ENCODE data around the gene PACRGL. TPM values are rescaled to one million over a fixed set of nuclear protein-coding genes. Genes with fewer than 3 reads are reported as not detected.
"Not testable (repeated sequence)": the region's sequence is repeated elsewhere in the genome, so short reads cannot be mapped to it uniquely, and the experiment has no call there.

Gene PACRGL
- total RNA-seq, 2 donors from 2014 or later, result 31.7 to 35.0 TPM

DNA sequence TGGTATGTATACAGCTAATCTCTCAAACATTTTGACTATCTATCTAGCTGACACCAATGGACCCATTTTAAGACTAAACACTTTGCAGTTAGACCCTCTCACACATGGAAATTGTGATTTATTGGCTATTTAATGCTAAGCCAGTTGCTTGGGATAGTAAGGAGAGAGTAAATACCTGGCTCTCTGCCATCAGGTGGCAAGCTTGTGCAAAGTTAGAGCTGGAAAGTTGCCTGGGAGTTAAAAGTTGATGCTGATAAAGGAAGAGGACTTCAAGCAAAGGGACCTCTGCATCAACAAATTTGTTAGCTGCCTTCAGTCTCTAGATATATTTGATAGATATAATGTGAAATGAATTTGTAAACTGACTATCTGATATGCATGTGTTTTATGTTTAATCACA, 61.1 kb downstream of the PACRGL start:
- DNase-seq (ENCODE audit: low spot score), result peak; percentile 29
- Histone ChIP-seq H3K27ac (no peak overlapping the region), H3K4me3 (no peak overlapping the region), H3K4me1 (replicated peaks) (no peaks in the 10 kb centered on the region), H3K9me3 (no peaks in the 10 kb centered on the region), H3K27me3 (replicated peaks; ENCODE audit: insufficient read depth) (no peaks in the 10 kb centered on the region), H3K36me3 (no peaks in the 10 kb centered on the region)
- intact Hi-C loops (cut with DNase I), result no loop called here
- no peak for TF ChIP-seq POLR2AphosphoS5 (IDR thresholded peaks at IDR 0.05)
- no peak for TF ChIP-seq POLR2A (IDR thresholded peaks at IDR 0.05)
- TF ChIP-seq, protein P1, sequence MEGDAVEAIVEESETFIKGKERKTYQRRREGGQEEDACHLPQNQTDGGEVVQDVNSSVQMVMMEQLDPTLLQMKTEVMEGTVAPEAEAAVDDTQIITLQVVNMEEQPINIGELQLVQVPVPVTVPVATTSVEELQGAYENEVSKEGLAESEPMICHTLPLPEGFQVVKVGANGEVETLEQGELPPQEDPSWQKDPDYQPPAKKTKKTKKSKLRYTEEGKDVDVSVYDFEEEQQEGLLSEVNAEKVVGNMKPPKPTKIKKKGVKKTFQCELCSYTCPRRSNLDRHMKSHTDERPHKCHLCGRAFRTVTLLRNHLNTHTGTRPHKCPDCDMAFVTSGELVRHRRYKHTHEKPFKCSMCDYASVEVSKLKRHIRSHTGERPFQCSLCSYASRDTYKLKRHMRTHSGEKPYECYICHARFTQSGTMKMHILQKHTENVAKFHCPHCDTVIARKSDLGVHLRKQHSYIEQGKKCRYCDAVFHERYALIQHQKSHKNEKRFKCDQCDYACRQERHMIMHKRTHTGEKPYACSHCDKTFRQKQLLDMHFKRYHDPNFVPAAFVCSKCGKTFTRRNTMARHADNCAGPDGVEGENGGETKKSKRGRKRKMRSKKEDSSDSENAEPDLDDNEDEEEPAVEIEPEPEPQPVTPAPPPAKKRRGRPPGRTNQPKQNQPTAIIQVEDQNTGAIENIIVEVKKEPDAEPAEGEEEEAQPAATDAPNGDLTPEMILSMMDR (IDR thresholded peaks at IDR 0.05), result no peak

DNA sequence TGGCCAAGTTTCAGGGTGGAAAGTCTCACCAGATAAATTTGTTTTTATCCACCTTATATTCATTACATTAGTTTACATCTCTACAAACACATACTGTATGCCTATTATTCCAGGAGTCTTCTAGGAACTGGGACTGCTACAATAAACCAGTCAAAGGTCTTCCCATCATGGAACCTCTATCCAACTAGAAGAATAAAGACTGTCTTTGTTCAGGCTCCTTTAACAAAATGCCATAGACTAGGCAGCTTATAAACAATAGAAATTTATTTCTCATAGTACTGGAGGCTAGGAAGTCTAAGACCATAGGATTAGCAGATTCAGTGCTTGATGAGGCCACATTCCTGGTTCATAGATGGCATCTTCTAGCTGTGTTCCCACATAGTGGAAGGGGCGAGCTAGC, 61.6 kb downstream of the PACRGL start:
- H3K4me3 ChIP-seq, result no peak overlapping the region
- H3K4me1 ChIP-seq (replicated peaks), result no peaks in the 10 kb centered on the region
- DNase-seq (ENCODE audit: low spot score), result no peak
- intact Hi-C loops (cut with DNase I), result no loop called here
- 93% methylated on average over 1 of the region's 1 CpG for WGBS
- no peaks in the 10 kb centered on the region for H3K36me3 ChIP-seq
- TF ChIP-seq, protein P1 (IDR thresholded peaks at IDR 0.05), result no peak
- no peak for TF ChIP-seq POLR2AphosphoS5 (IDR thresholded peaks at IDR 0.05)
- TF ChIP-seq POLR2A (IDR thresholded peaks at IDR 0.05), result no peak
- no peak overlapping the region for H3K27ac ChIP-seq
- H3K27me3 ChIP-seq (replicated peaks; ENCODE audit: insufficient read depth), result no peaks in the 10 kb centered on the region
- no peaks in the 10 kb centered on the region for H3K9me3 ChIP-seq

DNA sequence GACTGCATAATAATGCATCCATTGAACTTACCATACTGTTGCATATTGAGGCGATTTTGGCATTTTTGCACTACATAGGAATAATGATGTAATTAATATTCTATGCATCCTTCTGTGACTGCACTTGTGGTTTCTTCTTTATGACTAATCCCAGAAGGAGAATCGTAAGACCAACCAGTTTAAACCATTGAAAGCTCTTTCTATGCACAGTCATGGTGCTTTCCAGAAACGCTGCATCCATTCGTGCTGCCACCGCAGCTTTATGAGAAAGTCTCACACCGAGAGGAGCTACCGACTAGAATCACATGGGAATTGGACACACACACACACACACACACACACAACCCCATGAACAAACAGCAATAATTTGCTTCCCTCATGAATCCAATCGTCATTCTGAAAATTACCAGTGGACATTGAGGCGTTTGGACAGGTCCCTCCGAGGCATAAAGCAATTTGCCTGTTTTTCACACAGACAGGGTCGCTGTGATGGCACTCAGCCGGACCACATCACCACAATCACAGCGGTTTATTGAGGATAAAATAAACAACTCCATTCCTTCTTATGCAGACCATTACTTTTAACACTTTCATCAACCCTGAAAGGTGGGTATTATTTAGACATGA, 64.2 kb downstream of the PACRGL start:
- H3K9me3 ChIP-seq, result no peaks in the 10 kb centered on the region
- no peak for DNase-seq (ENCODE audit: low spot score)
- H3K27me3 ChIP-seq (replicated peaks; ENCODE audit: insufficient read depth), result no peaks in the 10 kb centered on the region
- 49% methylated on average over 13 of the region's 13 CpGs for WGBS
- no peak overlapping the region for H3K4me3 ChIP-seq
- no peaks in the 10 kb centered on the region for H3K4me1 ChIP-seq (replicated peaks)
- TF ChIP-seq POLR2A (IDR thresholded peaks at IDR 0.05), result no peak
- no peak overlapping the region for H3K27ac ChIP-seq
- H3K36me3 ChIP-seq, result no peaks in the 10 kb centered on the region
- intact Hi-C loops (cut with DNase I), result no loop called here

DNA sequence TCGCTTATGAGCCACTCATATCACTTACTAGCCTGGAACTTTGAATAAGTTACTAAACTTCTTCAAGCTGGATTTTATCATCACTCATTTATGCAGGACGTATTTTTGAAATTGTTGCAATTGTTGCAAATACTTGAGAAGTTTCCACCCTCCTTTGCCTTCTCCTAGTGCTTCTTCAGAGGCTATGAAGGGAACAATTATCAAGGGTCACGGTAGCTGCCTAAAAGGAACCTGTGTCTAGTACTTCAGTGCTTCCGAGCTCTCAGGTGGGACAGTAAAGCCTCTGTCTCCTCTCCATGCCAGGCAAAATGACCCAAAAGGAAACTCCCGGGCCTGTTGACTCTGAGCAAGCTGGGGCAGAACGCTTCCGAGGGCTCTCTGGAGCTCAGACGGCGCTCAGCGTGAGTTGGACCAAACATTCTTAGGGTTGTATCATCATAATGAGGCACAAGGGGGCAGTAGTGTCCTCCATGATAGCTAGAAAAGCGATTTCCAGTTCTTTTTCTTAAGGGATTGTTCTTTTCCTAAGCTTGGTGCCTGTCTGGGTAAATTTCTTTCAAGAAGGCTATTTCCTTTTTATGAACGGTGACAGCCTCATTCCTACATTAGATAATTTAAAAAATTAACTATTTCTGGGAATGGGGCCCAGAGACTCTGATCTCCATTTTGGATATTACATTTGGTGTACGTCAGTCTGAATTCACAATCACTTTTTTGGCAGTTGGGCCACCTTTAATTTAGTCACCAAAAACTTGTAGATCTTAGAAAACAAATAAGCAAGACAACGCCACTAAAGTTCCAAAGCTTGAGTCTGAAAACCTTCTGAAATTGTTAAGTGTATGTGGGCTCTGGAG, 73.1 kb downstream of the PACRGL start:
- intact Hi-C loops (cut with DNase I), result loop anchor here (5.0 to 10.0 kb wide), 3 partner anchors 361 to 991 kb away; no protein-coding TSS in a partner anchor
- Histone ChIP-seq H3K4me3 (no peak overlapping the region), H3K27me3 (replicated peaks; ENCODE audit: insufficient read depth) (no peaks in the 10 kb centered on the region), H3K36me3 (no peaks in the 10 kb centered on the region), H3K27ac (no peak overlapping the region), H3K4me1 (replicated peaks) (no peaks in the 10 kb centered on the region), H3K9me3 (no peaks in the 10 kb centered on the region)
- DNase-seq (ENCODE audit: low spot score), result peak; percentile 60
- TF ChIP-seq, protein P1 (IDR thresholded peaks at IDR 0.05), result peak; percentile 47 to 69 (median 60)
- no peak for TF ChIP-seq POLR2AphosphoS5 (IDR thresholded peaks at IDR 0.05)
- WGBS, result 25% methylated on average over 14 of the region's 14 CpGs

DNA sequence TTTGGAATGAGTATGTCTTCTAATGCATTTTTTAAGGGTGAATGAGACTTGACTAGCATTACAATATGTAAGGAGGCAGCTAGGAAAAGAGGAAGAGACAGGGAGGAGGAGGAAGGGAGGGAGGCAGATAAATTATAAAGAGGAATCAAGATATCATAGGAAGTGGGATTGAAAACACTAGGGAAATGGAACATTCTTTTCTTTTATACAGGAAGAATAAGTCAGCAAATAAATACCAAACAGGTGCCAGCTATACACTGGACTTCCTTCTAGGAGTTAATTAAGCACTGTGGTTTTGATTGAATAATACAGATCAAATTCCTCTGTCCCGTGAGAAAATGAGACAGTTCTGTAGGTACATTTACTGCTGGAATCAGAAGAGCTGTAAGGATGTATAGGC, 78.6 kb downstream of the PACRGL start:
- DNase-seq (ENCODE audit: low spot score), result no peak
- Histone ChIP-seq H3K4me1 (replicated peaks) (no peaks in the 10 kb centered on the region), H3K36me3 (no peaks in the 10 kb centered on the region), H3K9me3 (no peaks in the 10 kb centered on the region), H3K27ac (no peak overlapping the region), H3K4me3 (no peak overlapping the region), H3K27me3 (replicated peaks; ENCODE audit: insufficient read depth) (no peaks in the 10 kb centered on the region)
- intact Hi-C loops (cut with DNase I), result loop anchor here (10.0 kb wide), 2 partner anchors 356 to 986 kb away; no protein-coding TSS in a partner anchor
- WGBS, result 44% methylated on average over 1 of the region's 1 CpG
- TF ChIP-seq POLR2AphosphoS5 (IDR thresholded peaks at IDR 0.05), result no peak
- no peak for TF ChIP-seq POLR2A (IDR thresholded peaks at IDR 0.05)
- TF ChIP-seq, protein P1 (IDR thresholded peaks at IDR 0.05), result no peak

DNA sequence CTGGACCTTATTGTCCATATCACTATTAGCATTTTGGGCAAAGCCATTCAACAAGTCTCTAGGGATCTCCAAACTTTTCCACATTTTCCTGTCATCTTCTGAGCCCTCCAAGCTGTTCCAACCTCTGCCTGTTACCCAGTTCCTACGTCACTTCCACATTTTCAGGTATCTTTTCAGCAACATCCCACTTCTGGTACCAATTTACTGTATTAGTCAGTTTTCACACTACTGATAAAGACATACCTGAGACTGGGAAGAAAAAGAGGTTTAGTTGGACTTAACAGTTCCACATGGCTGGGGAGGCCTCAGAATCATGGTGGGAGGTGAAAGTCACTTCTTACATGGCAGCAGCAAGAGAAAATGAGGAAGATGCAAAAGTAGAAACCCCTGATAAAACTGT, 82.9 kb downstream of the PACRGL start:
- H3K4me1 ChIP-seq (replicated peaks); H3K36me3 ChIP-seq; H3K27me3 ChIP-seq (replicated peaks; ENCODE audit: insufficient read depth); H3K27ac ChIP-seq; H3K4me3 ChIP-seq; DNase-seq (ENCODE audit: low spot score); H3K9me3 ChIP-seq; intact Hi-C loops (cut with DNase I): not testable (repeated sequence)
- WGBS, result 96% methylated on average over 1 of the region's 1 CpG
